Endothelial cell of umbilical vein (primary cell): ENCODE results near the gene WDR7. TPM values are rescaled to one million over a fixed set of nuclear protein-coding genes. Genes with fewer than 3 reads are reported as not detected.

ENCODE experiments used
- BruUV-seq: library from RNA; stranded (reverse); fragments of 400-500 nt; replicated peaks from 2 replicates; lab custom pipeline; 2021; lab: Mats Ljungman, UMichigan
- CTCF ChIA-PET: fragments of 300-600, 350-600 bp; sonication (Branson Sonifier 250); formaldehyde crosslinking; loops from one replicate; lab custom pipeline; 2021; ENCODE audit warnings: antibody characterized with exemption, inconsistent platforms; lab: Charles Lee
- POLR2A ChIA-PET: fragments of 300-600, 350-600 bp; sonication (Branson Sonifier 250); formaldehyde crosslinking; loops from one replicate; lab custom pipeline; 2021; ENCODE audit warnings: antibody characterized with exemption, inconsistent platforms; lab: Charles Lee
- DNase-seq: peaks from one replicate; pipeline ENCODE4 v3.0.0-alpha.2; 2011; ENCODE audit warnings: low read depth, low spot score
- FAIRE-seq: peaks from 2 replicates; lab custom pipeline; 2011; peaks lifted over from hg19 to GRCh38; lab: Jason Lieb, UNC
- H2AFZ ChIP-seq: 2 replicates; pipeline ENCODE4 v1.6.0; 2012; ENCODE audit warnings: low read depth, low read length, control low read depth, inconsistent platforms
- H3K27ac ChIP-seq: 2 replicates; pipeline ENCODE4 v1.5.1; 2011; ENCODE audit warnings: low read depth, mild to moderate bottlenecking, control low read depth, low read length, moderate library complexity; ENCODE audit not compliant: insufficient read depth
- H3K27me3 ChIP-seq, 2 experiments: 2 replicates each; pipeline versions ENCODE4 v1.6.0 to v1.6.1; 2011; ENCODE audit warnings: low read length in 2 of 2, mixed read lengths in 1 of 2; ENCODE audit not compliant: control insufficient read depth in 2 of 2, insufficient read depth in 2 of 2
- H3K36me3 ChIP-seq, 2 experiments: 2 replicates in 1 of 2; 3 replicates in 1 of 2; pipeline ENCODE4 v1.5.1; 2011; ENCODE audit warnings: low read length in 2 of 2, mild to moderate bottlenecking in 1 of 2, moderate library complexity in 1 of 2; ENCODE audit not compliant: control insufficient read depth in 2 of 2, insufficient read depth in 2 of 2; ENCODE audit errors: extremely low read depth in 1 of 2
- H3K4me1 ChIP-seq: 3 replicates; pipeline ENCODE4 v1.5.1; 2011; ENCODE audit warnings: mild to moderate bottlenecking, low read length; ENCODE audit not compliant: control insufficient read depth, insufficient read depth; ENCODE audit errors: extremely low read depth
- H3K4me2 ChIP-seq: 2 replicates; pipeline ENCODE4 v1.6.1; 2011; ENCODE audit warnings: low read length, control low read depth, mixed read lengths; ENCODE audit not compliant: insufficient read depth
- H3K4me3 ChIP-seq, 3 experiments: fragments of 200-600 bp in 1 of 3; sonication (generic), shearing (Covaris generic) in 1 of 3; replicated peaks in 1 of 3; 2 replicates each; pipeline ENCODE4 v1.5.1; 2011 to 2016; ENCODE audit warnings: control low read depth in 3 of 3, low read length in 3 of 3, mild to moderate bottlenecking in 2 of 3, inconsistent platforms in 1 of 3, low read depth in 1 of 3, moderate library complexity in 1 of 3; ENCODE audit not compliant: insufficient read depth in 1 of 3
- H3K79me2 ChIP-seq: 2 replicates; pipeline ENCODE4 v1.6.0; 2012; ENCODE audit warnings: low read length, inconsistent platforms; ENCODE audit not compliant: control insufficient read depth, insufficient read depth
- H3K9ac ChIP-seq: replicated peaks from 2 replicates; pipeline ENCODE3; 2011; ENCODE audit warnings: low read length, control low read depth; ENCODE audit not compliant: insufficient read depth; ENCODE audit errors: extremely low read depth
- H3K9me1 ChIP-seq: replicated peaks from 3 replicates; pipeline ENCODE4 v1.6.0; 2011; ENCODE audit warnings: mild to moderate bottlenecking, low read length; ENCODE audit not compliant: control insufficient read depth, insufficient read depth; ENCODE audit errors: extremely low read depth
- H3K9me3 ChIP-seq: replicated peaks from 2 replicates; pipeline ENCODE4 v1.5.1; 2012; ENCODE audit warnings: low read length, inconsistent platforms; ENCODE audit not compliant: control insufficient read depth, insufficient read depth
- H4K20me1 ChIP-seq: replicated peaks from 2 replicates; pipeline ENCODE3; 2011; ENCODE audit warnings: mild to moderate bottlenecking, low read length; ENCODE audit not compliant: control insufficient read depth, insufficient read depth; ENCODE audit errors: extremely low read depth
- EZH2 ChIP-seq: IDR thresholded peaks from 2 replicates; pipeline ENCODE4 v1.6.1; 2012; ENCODE audit warnings: borderline replicate concordance, low read depth, mild to moderate bottlenecking, moderate library complexity, low read length, inconsistent platforms; ENCODE audit not compliant: severe bottlenecking
- FOS ChIP-seq: IDR thresholded peaks from 2 replicates; pipeline ENCODE4 v1.6.1; 2011; ENCODE audit warnings: mild to moderate bottlenecking, low read length, moderate library complexity, borderline replicate concordance; ENCODE audit not compliant: insufficient read depth
- GATA2 ChIP-seq: IDR thresholded peaks from 2 replicates; pipeline ENCODE4 v1.7.0; 2011; ENCODE audit warnings: low read depth, mild to moderate bottlenecking, moderate library complexity, mixed read lengths, low read length; ENCODE audit not compliant: insufficient read length, insufficient read depth
- POLR2A ChIP-seq: IDR thresholded peaks from 2 replicates; pipeline ENCODE4 v1.6.1; 2012; ENCODE audit warnings: low read depth, mild to moderate bottlenecking, control low read depth, low read length
- POLR2AphosphoS5 ChIP-seq: IDR thresholded peaks from 2 replicates; pipeline ENCODE4 v1.6.1; 2012; ENCODE audit warnings: low read depth, mild to moderate bottlenecking, control low read depth, low read length, moderate library complexity; ENCODE audit not compliant: insufficient read depth
- dilution Hi-C: fragments of 300-500 bp; cut with MboI; formaldehyde crosslinking; loops from one replicate; pipeline ENCODE4 v1.15.0; 2019; ENCODE audit warnings: low sequenced_read_pairs; ENCODE audit not compliant: extremely low pct_ligation_motif_present
- intact Hi-C: fragments of 100-400 bp; cut with micrococcal nuclease; formaldehyde crosslinking; loops from one replicate; pipeline ENCODE4 v1.10.0; 2022
- polyA plus RNA-seq, 4 experiments: library from polyadenylated mRNA; depleted of rRNA in 3 of 4; stranded (reverse) in 3 of 4; unstranded in 1 of 4; fragments of >200 nt; gene quantifications; 2 replicates each; pipeline versions ENCODE4 v1.2.1 to v1.2.3, GENCODE V29; 2011 to 2012; ENCODE audit warnings: missing spikeins in 1 of 4
- total RNA-seq: library from RNA; stranded (reverse); gene quantifications from 2 replicates; pipeline ENCODE4 v1.2.3, GENCODE V29; 2021

WDR7 gene
- total and polyA plus RNA-seq, 2 donors (not counting 3 experiments of a cell fraction or from before 2014, with no cell fraction given): 5.9 to 19.0 TPM

DNA sequence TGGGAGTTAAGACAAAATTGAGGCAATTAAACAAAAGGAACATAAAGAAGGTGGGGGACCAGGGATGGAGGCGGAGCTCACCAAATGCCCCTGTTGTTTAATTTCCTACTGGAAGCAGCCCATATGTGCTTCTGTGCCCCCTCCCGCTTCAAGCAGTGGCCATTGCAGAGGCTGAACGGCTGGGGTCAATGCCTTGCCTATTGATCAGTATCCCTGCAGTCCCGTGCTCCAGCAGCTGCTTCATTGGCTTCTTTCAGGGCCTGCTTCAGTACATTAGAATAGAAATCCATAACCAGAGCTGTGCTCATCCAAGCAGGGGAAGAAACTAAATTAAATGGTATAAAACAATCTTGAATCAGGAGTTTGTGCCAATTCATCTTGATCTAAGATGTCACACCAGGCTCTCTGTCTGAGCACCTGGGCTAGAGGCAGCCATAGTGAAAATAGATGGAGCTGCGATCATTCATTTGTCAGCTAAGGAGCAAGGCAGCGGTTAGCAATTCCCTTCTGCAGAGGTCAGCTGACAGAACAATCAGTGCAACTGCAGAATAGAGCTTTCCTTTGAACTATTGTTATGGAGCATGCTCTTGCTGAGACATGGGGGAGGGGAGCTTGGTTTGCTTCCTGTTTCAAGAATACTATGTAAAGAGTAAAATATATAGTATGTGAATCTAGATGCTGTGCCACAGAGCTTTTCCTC lies 222.4 kb downstream of the WDR7 start:
- Histone ChIP-seq H3K4me1 (peaks cover 10% of the 10 kb centered on the region), H3K27ac (no peak overlapping the region), H3K27me3 (no peaks in the 10 kb centered on the region), H3K4me3 (no peak overlapping the region), H3K9me3 (no peaks in the 10 kb centered on the region), H2AFZ (peak overlapping the region; percentile 57), H4K20me1 (no peaks in the 10 kb centered on the region), H3K4me2 (peak overlapping the region; percentile 58), H3K79me2 (no peaks in the 10 kb centered on the region), H3K36me3 (no peaks in the 10 kb centered on the region), H3K9ac (no peak overlapping the region), H3K9me1 (no peaks in the 10 kb centered on the region)
- DNase-seq (peak; percentile 68), FAIRE-seq (peak; percentile 42)
- TF ChIP-seq POLR2A (no peak), FOS (no peak), GATA2 (no peak)
- intact Hi-C loops: no loop called here
- BruUV-seq: no TSS peak
- ChIA-PET CTCF (interaction anchor here (0.8 to 1.8 kb wide), 10 partner anchors 9 to 561 kb away, joined by 3 to 9 read pairs (median 4); partner anchors contain the start of gene ONECUT2), POLR2A (interaction anchor here (0.6 kb wide), 1 partner anchor 1799 kb away, joined by 4 read pairs; no protein-coding TSS in a partner anchor)
- dilution Hi-C loops: no loop called here

DNA sequence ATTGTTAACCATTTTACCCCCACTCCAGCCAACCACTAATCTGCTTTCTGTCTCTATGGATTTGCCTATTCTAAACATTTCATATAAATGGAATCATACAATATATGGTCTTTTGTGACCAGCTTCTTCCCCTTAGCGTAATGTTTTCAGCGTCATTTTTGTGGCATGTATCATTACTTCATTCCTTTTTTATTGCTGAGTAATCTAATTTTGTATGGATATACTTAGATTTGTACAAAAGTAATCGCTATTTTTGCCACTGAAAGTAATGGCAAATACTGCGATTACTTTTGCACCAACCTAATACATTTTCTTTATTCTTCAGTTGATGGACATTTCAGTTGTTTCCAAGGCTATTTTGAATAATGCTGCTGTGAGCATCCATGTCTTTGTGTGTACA lies 227.6 kb downstream of the WDR7 start:
- no peak overlapping the region for H3K9ac ChIP-seq
- no peak overlapping the region for H2AFZ ChIP-seq
- CTCF ChIA-PET: interaction anchor here (0.8 to 1.1 kb wide), 2 partner anchors 9 to 11 kb away, joined by 3 to 5 read pairs; no protein-coding TSS in a partner anchor
- H3K4me2 ChIP-seq: no peak overlapping the region
- no peaks in the 10 kb centered on the region for H3K9me3 ChIP-seq
- H3K27ac ChIP-seq: no peak overlapping the region
- intact Hi-C loops: no loop called here
- H3K4me3 ChIP-seq: no peak overlapping the region
- H3K9me1 ChIP-seq: no peaks in the 10 kb centered on the region
- H3K27me3 ChIP-seq: no peaks in the 10 kb centered on the region
- FAIRE-seq: no peak
- dilution Hi-C loops: no loop called here
- no peak for DNase-seq
- POLR2A ChIA-PET: no interaction called here
- H3K4me1 ChIP-seq: peaks cover 4% of the 10 kb centered on the region
- no TSS peak for BruUV-seq
- TF ChIP-seq POLR2AphosphoS5: no peak
- no peak for TF ChIP-seq EZH2
- no peak for TF ChIP-seq FOS
- no peaks in the 10 kb centered on the region for H3K79me2 ChIP-seq
- H4K20me1 ChIP-seq: no peaks in the 10 kb centered on the region
- H3K36me3 ChIP-seq: no peaks in the 10 kb centered on the region
